Measurements from ENCODE around the gene GARIN5B.
"Not testable (repeated sequence)": the region's sequence is repeated elsewhere in the genome, so short reads cannot be mapped to it uniquely, and the experiment has no call there.

Gene GARIN5B

GRCh38 chr19:55362990-55363716, at the start of gene GARIN5B:
TSS of gene GARIN5B (minus strand) at chr19:55363260. CDS start at chr19:55363066, 194 bp downstream.
- no peak for DNase-seq (ENCODE audit: low read depth)

DNA sequence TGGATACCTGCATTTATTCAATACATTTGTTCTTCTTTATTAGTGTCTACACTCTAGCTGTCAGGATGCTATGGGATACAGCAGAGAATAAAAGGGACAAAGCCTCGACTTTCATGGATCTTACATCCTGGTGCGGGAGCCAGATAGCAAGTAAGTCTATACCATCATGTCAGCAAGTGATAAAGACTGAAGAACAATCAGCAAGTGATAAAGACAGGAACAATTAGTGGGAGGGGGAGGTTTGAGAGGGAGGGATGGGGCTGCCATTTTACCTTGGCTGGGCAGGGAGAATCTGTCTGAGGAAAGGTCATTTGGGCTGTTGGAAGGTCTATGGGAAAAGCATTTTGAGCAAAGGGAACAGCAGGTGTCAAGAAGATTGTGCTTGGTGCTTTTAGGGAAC, 47.1 kb upstream of the GARIN5B start:
- DNase-seq (ENCODE audit: low read depth), result no peak

DNA sequence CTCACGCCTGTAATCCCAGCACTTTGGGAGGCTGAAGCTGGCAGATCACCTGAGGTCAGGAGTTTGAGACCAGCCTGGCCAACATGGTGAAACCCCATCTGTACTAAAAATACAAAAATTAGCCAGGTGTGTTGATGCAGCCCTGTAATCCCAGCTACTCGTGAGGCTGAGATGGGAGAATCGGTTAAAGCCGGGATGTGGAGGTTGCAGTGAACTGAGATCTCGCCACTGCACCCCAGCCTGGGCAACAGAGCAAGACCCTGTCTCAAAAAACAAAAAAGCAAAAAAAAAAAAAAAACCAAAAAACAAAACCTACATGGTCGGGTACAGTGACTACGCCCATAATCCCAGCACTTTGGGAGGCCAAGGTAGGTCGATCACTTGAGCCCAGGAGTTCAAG, 46.1 kb upstream of the GARIN5B start:
- DNase-seq (ENCODE audit: low read depth), result not testable (repeated sequence)

DNA sequence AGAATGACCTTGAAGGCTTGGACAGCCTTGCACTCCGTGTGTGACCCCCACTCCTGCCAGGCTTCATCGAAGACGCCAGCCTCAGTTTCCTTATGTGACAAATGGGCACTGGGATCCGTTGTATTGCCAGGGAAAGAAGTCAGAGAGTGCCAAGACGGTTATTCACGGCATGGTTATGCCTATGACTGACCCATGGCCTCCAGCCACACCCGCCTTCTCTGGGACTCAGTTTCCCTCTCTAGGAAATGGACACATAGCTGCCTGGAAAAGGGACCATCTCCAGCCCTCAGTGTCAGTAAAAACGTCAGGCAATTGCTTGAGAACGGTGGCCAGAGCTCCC, 45.4 kb upstream of the GARIN5B start:
- no peak for DNase-seq (ENCODE audit: low read depth)

- DNase-seq (ENCODE audit: low read depth), result peak; percentile 99
Observed at GRCh38 chr19:55407800-55408532, 44.9 kb upstream of the GARIN5B start.

GRCh38 chr19:55407550-55407799, 44.4 kb upstream of the GARIN5B start, which contains the start of gene UBE2S:
TSS of gene UBE2S (minus strand) at chr19:55407788. CDS start at chr19:55407589, 199 bp downstream.
- DNase-seq (ENCODE audit: low read depth), result not testable (repeated sequence)

- DNase-seq (ENCODE audit: low read depth), result peak; percentile 55
Observed at GRCh38 chr19:55406826-55407549, 43.9 kb upstream of the GARIN5B start.

GRCh38 chr19:55406091-55406825, 43.2 kb upstream of the GARIN5B start:
- DNase-seq (ENCODE audit: low read depth), result no peak

GRCh38 chr19:55405638-55406037, 42.6 kb upstream of the GARIN5B start:
- DNase-seq (ENCODE audit: low read depth), result no peak

DNA sequence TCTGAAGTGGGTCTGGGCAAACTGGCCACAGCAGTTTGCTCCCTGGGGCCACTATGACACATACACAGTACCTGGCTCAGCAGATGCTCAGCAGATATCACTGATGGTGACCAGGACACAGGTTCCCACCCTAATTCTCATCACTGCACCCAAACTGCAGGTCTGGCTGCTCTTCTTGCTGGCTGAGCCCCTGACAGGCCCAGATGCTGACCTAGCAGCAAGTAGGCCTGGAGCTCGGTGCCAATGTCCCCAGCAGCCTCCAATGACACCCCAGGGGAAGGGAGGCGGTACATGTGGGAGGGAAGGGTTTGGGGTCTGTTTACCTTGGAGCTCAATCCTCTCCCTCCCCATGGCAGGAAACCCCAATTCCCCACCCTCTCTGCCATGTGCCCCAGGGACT, 39.4 kb upstream of the GARIN5B start:
- no peak for DNase-seq (ENCODE audit: low read depth)

DNA sequence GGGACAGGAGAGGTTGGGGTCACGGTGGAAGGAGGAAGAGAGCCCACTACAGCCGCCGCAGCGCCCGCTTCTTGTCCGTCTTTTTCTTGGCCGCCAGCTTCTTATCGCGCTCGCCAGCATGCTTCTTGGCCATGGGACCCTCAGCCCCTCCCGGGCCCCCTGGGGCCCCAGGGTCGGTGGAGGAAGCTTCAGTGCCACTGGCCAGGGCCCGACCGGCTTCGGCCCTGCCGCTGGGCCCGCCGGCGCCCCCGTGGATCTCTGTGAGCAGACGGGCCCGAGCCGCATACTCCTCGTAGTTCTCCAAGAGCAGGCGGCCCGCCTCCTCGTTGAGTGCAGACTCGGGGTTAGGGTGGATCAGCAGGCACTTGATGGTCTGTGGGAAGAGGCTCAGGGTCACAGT, 38.3 kb upstream of the GARIN5B start:
- not testable (repeated sequence) for DNase-seq (ENCODE audit: low read depth)

- no peak for DNase-seq (ENCODE audit: low read depth)
Observed at GRCh38 chr19:55400281-55401087, 37.4 kb upstream of the GARIN5B start.

GRCh38 chr19:55398200-55398925, 35.3 kb upstream of the GARIN5B start:
- no peak for DNase-seq (ENCODE audit: low read depth)

DNA sequence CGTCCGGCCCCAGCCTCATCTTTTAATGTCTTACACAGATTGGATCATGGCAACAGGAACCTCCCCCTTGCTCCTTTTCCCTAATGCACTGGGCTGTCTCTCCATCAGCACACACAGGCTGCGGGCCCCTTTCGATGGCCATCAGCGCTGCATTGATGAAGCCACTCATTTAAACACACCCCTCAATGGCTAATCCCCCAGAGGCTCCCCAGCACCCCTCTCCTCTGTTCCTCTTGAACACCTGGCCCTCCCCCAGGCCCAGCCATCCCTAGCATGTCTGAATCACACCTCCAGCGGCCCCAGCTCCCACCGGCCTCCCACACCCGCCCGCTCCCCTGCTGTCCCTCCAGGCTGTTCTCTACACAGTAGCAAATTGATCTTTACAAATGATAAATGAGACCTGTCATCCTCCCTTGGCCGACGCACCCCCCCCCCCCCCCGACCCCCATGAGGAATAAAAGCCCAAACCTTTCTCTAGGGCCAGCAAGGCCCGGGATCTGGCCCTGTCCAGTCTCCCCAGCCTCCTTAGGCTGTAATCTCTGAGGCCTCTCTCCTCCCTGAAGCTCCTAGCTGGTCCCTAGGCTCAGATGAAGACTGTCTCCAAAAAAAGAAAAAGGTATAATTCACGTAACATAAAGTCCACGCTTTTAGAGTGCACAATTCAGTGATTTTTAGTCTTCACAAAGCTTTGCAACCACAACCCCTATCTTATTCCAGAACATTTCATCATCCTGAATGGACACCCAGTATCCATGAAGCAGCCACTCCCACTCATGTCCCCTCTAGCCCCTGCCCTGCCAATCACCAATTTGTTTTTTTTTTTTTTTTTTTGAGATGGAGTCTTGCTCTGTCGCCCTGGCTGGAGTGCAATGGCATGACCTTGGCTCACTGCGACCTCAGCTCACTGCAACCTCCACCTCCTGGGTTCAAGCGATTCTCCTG, 30.0 kb upstream of the GARIN5B start:
- no peak for DNase-seq (ENCODE audit: low read depth)

GRCh38 chr19:55391702-55392615, 28.9 kb upstream of the GARIN5B start:
- peak; percentile 31 for DNase-seq (ENCODE audit: low read depth)

DNA sequence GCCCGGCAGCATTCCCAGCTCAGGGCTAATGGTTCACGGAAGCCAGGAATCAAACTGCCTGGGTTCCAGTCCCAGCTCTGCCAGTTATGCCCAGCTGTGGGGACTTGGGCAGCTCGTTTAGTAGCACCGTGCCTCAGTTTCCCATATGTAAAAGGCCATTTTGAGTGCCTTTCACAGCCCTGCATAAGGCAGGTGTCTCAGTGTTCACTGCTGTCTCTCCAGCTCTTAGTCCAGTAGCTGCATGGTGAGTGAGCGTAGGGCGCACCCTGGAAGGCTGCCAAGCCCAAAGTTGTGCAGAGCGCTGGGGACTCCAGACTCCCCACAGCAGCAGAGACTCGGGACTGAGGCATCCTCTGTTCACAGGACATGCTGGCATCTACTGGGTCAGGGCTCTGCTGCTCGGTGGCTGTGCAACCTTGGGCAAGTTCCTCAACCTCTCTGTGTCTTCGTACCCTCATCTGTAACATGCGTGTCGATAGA, 28.2 kb upstream of the GARIN5B start:
- DNase-seq (ENCODE audit: low read depth), result no peak

GRCh38 chr19:55390461-55390880, 27.4 kb upstream of the GARIN5B start:
- DNase-seq (ENCODE audit: low read depth), result peak; percentile 39
